GM21360 (cell line): Measurements from ENCODE around the gene HRAS.

Experiments
- ATAC-seq: cut with Tn5 transposase; IDR thresholded peaks from one replicate; pipeline ENCODE4 v1.9.1; 2021; ENCODE audit warnings: mild to moderate bottlenecking, moderate library complexity; ENCODE audit not compliant: unreplicated experiment

Gene HRAS

DNA sequence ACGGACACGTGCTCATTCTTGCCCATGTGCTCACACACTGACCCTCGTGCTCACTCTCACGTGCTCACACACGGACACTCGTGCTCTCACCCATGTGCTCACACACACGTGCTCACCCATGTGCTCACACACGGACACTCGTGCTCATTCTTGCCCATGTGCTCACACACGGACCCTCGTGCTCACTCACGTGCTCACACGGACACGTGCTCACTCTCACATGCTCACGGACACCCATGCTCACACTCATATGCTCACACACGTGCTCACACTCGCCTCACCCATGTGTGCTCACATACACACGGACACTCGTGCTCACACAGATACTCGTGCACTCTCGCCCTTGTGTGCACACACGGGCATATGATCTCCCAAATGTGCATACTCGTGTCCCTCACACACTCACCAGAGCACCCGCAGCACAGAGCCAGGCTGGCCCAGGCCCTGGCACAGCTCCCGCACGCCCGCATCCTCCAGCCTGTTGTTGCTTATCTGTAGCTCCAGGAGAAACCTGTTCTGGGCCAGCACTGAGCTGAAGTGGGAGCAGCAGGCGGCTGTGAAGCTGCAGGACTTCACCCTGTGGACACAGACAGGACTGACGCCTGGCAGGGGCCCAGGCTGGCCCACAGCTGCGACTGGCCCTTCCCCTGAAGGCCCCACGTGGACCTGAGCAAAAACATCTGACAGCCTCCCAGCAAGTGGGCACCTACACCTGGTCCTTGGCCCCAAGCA is 37.6 kb downstream of the HRAS start:
- no peak for ATAC-seq

- ATAC-seq, result no peak
Observed at GRCh38 chr11:496834-497564, 38.4 kb downstream of the HRAS start.

GRCh38 chr11:495537-495931 is 39.8 kb downstream of the HRAS start:
- no peak for ATAC-seq

- no peak for ATAC-seq
Observed at GRCh38 chr11:494761-495536, 40.4 kb downstream of the HRAS start.

DNA sequence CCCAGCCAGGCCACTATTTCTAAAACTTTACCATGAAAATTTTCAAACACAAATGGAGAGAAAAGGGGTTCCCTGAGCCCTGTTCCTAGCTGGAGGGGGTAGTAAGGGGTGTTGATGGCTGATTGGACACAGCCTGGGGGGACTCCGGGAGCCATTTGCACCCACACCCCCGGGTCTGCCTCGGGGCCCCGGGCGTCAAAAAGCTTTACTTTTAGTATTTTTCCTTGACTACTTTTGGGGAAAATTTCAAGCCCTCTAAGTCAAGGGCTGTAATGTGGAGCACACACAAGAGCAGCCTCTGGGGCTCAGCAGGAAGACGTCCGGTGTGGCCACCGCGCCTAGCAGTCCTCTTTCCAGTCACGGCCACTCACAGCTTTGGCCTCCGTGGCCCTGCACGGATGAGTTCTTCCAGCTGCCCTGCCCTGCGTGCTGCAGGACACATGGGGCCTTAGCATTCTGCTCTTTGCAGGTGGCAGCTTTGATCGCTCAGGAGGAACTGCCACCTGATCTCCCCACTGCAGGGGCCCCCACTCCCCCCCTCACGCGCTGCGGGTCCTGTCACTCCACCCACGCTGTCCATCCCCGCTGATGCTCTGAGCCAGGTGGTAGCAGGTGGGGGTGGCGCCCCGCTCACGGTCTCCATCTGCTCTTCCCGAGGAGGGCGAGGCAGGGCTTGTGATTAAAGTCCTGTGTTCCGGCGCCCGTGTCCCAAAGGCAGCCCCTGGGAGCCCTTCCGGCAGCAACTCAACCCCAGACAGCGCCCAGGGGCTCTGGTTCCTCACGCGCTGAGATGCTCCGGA is 42.7 kb downstream of the HRAS start:
- ATAC-seq, result no peak

DNA sequence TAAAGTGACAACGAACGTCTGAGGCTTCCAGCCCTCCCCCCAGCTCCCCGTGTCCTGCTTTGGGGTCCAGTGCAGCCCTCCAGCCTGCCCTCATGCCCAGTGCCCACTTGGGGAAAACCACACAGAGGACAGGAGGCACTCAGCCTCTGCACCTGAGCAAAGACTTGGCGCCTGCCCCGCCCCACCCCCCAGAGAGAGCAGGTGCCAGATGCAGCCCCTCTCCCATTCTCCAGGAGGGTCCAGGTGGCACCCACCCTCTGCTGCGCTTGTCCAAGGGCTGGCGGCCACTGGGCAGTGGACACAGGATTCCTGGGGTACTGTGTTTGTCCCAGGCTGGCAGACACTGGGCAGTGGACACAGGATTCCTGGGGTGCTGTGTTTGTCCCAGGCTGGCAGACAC is 44.0 kb downstream of the HRAS start:
- ATAC-seq, result no peak

- no peak for ATAC-seq
Observed at GRCh38 chr11:490930-491260, 44.5 kb downstream of the HRAS start.

GRCh38 chr11:490186-490929 is 45.0 kb downstream of the HRAS start:
- ATAC-seq, result no peak

DNA sequence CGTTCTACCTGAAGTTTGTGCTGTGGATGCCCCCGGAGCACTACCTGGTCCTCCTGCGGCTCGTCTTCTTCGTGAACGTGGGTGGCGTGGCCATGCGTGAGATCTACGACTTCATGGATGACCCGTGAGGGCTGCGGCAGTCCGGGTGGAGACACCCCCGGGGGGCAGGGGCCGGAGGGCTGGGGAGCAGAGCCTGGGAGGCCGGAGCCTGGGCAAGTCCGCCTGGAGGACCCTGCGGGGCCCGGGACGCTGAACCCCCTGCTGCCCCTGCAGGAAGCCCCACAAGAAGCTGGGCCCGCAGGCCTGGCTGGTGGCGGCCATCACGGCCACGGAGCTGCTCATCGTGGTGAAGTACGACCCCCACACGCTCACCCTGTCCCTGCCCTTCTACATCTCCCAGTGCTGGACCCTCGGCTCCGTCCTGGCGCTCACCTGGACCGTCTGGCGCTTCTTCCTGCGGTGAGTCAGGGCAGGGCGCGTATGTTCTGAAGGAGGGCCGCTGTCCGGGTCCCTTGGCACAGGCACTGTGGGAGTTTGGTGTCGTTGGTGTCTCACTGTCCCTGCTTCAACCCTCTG is 45.7 kb downstream of the HRAS start:
- no peak for ATAC-seq

DNA sequence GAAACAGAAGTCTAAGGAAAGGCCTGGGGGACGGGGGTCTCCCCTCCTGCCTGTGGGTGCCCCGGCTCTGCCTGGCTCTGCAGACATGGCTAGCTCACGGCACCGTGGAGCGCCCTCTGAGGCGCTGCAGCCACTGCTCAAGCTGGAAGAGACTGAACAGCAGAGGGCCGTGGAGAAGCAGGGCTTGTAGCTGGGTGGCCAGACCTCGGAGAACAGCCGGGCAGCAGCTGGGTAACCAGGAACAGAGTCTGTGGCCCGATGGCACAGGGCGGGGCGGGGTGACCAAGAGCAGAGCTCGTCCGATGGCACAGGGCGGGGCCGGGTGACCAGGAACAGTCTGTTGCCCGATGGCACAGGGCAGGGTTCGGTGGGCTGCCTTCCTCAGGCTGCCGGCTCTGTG is 46.4 kb downstream of the HRAS start:
- no peak for ATAC-seq

DNA sequence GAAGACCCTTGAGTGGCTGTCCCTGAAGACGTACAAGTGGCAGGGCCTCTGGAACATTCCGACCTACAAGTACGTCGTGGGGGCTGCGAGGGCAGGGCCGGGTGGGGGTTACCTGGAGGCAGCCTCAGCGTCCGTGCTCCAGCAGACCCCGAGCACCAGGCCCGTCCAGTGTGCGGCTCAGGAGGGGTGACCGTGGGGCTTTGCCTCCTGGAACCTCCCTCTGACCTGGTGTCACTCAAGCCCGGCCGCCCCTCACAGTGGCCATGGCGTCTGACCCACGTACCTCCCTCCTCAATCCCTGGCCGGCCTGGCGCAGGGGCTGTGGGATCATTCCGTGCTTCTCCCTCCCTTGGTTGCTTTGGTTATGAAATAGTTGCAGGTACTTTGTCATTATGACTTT is 46.8 kb downstream of the HRAS start:
- ATAC-seq, result no peak

GRCh38 chr11:488062-488461 is 47.3 kb downstream of the HRAS start:
- ATAC-seq, result no peak

DNA sequence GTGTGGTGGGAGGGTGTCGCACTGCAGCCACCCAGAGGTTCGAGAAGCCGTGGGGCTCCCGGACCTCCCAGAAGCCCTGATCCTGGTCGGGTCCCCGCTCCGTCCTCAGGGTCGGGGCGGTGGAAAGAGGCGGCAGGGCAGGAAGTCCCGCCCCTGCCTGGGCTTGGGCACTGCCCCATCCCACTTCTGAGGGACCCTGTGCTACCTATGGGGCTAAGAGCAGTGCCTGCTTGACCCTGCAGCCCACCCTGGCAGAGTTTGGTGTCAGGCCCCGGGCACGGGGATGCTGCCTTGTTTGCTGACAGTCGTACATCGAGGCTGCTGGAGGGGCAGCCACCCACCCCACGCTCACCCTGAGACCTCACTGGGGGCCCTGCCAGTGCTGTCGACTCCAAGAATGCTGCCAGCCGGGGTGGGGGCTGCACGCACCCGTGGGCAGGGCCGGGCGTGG is 47.8 kb downstream of the HRAS start:
- no peak for ATAC-seq

DNA sequence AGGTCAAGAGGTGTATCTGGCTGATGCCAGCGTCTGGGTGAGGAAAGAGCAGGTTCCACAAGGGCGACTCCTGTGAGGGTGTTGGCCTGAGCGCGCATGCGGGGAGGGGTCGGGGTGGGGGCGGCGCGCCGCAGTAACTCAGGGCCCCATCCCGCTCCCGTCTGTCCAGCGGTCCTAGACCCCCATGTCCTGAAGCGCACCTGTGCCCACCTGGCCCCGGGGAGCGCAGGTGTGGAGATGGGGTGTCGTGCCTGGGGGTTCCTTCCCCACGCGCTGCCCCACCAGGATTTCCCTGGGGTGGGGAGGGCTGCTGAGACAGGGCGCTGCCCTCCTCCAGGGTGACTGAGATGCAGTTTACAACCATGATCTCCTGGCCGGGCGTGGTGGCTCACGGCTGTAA is 49.2 kb downstream of the HRAS start:
- ATAC-seq, result no peak

DNA sequence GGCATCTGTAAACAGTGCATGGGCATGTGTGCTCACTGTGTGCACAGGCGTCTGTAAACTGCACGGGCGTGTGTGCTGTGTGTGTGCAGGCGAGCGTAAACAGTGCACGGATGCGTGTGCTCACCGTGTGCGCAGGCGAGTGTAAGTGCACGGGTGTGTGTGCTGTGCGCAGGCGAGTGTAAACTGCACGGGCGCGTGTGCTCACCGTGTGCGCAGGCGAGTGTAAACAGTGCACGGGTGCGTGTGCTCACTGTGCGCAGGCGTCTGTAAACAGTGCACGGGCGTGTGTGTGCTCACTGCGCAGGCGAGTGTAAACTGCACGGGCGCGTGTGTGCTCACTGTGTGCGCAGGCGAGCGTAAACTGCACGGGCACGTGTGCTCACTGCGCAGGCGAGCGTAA is 50.8 kb downstream of the HRAS start:
- ATAC-seq, result no peak
